D341Med (cell line): ENCODE measurements around the gene PNPLA6.

ENCODE experiments used
- DNase-seq: peaks from one replicate; pipeline ENCODE4 v3.0.0; 2012; ENCODE audit warnings: low spot score

Gene PNPLA6

DNA sequence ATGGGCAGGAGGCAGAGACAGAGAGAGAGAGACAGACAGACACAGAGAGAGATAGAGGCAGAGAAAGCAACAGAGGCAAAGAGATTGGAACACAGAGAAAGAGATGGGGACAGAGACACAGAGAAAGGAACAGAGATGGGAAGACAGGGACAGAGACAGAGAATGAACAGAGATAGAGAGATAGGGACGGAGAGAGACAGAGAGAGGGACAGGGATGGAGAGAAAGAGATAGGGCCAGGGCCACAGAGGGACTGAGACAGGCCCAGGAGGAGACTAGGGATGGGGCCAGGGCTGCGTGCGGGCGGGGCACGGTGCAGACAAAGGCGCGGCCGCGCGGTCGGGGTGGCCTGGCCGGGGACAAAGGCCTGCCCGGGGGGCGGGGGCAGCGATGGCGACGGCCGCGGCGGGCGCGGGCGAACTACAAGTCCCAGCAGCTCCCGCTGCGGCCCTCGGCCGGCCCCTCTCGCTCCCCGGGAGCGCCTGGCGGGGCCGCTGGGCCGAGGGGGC is 19.8 kb upstream of the PNPLA6 start, which contains the start of gene ZNF358:
ZNF358 (plus strand) TSS at position 459 of the 507 bp plus-strand sequence. CDS start 3,140 bp downstream, outside the sequence.
- peak; percentile 94 for DNase-seq

DNA sequence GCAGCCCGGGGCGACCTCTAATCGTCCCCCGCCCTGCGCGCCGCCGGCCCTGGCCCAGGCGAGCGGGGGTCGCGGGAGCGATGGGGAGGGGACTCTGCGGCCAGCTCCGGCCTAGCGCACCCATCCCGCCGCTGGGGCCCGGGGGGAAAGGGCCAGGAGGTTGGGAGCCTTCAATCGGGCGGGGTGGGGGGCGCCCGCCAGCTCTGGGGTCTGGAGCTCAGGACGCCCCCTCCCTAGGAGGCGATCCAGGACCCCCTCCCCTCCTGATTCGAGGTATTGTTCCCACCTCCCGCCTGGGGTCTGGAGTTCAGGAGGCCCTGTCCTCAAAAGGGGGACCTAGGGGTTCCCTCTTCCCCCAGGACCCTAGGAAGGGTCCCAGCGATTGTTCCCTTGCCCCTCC is 19.2 kb upstream of the PNPLA6 start:
- DNase-seq, result no peak

DNA sequence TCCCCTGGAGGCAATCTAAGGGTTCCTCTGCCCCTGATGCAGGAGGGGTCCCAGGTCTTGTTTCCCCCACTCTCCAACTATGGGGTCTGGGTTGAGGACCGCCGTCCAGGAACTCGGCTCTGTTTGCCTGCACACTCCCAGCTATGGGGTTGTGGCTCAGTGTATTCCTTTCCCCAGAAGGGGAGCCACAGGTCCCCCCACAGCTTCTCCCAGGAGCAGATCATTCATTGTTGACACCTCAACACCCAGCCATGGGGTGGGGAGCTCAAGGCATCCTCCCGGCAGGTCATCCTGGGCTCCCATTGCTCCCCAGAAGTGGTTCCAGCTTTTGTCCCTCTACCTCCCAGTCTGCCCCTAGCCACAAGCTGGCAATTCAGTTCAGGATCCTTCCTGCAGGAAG is 18.6 kb upstream of the PNPLA6 start:
- DNase-seq, result no peak

DNA sequence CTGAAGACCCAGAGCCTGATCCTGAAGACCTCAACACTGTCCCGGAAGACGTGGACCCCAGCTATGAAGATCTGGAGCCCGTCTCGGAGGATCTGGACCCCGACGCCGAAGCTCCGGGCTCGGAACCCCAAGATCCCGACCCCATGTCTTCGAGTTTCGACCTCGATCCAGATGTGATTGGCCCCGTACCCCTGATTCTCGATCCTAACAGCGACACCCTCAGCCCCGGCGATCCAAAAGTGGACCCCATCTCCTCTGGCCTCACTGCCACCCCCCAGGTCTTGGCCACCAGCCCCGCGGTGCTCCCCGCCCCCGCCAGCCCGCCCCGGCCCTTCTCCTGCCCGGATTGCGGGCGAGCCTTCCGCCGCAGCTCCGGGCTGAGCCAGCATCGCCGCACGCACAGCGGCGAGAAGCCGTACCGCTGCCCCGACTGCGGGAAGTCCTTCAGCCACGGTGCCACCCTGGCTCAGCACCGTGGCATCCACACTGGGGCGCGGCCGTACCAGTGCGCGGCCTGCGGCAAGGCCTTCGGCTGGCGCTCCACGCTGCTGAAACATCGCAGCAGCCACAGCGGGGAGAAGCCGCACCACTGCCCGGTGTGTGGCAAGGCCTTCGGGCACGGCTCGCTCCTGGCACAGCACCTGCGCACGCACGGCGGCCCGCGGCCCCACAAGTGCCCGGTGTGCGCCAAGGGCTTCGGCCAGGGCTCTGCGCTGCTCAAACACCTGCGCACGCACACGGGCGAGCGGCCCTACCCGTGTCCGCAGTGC is 16.0 kb upstream of the PNPLA6 start:
- no peak for DNase-seq

DNA sequence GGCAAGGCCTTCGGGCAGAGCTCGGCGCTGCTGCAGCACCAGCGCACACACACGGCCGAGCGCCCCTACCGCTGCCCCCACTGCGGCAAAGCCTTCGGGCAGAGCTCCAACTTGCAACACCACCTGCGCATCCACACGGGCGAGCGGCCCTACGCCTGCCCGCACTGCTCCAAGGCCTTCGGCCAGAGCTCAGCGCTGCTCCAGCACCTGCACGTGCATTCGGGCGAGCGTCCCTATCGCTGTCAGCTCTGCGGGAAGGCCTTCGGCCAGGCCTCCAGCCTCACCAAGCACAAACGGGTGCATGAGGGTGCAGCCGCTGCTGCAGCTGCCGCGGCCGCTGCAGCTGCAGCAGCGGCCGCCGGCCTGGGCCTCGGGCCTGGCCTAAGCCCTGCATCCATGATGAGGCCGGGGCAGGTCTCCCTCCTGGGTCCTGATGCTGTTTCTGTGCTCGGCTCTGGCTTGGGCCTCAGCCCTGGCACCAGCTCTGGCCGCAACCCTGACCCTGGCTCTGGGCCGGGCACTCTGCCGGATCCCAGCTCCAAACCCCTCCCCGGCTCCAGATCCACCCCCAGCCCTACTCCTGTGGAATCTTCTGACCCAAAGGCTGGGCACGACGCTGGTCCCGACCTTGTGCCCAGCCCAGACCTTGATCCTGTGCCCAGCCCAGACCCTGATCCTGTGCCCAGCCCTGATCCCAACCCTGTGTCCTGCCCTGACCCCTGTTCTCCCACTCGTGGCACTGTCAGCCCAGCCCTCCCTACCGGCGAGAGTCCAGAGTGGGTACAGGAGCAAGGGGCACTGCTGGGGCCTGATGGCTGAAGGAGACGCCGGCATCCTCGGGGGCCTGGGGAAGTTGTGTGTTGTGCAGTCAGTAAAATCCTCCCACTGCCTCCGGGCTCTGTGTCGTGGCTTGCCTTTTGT is 15.1 kb upstream of the PNPLA6 start:
- DNase-seq, result no peak

DNA sequence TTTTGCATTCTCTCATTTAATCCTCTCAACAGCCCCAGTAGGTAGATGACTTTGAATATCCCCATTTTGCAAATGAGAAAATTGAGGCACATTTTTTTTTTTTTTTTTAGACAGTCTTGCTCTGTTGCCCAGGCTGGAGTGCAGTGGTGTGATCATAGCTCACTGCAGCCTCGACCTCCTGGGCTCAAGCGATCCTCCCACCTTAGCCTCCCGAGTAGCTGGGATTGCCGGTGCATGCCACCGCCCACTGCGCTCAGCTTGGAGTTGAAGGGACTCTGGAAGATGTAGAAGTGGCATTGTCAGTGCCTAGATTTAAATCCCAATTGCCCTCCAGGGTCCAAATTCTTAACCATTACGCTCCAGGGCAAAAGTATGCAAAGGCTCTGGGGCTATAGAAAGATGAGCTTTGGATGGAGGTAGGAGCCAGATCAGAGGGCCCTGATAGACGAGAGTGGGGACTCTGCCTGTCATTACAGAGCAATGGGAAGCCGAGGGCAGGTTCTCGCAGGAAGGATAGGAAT is 13.9 kb upstream of the PNPLA6 start:
- DNase-seq, result no peak

DNA sequence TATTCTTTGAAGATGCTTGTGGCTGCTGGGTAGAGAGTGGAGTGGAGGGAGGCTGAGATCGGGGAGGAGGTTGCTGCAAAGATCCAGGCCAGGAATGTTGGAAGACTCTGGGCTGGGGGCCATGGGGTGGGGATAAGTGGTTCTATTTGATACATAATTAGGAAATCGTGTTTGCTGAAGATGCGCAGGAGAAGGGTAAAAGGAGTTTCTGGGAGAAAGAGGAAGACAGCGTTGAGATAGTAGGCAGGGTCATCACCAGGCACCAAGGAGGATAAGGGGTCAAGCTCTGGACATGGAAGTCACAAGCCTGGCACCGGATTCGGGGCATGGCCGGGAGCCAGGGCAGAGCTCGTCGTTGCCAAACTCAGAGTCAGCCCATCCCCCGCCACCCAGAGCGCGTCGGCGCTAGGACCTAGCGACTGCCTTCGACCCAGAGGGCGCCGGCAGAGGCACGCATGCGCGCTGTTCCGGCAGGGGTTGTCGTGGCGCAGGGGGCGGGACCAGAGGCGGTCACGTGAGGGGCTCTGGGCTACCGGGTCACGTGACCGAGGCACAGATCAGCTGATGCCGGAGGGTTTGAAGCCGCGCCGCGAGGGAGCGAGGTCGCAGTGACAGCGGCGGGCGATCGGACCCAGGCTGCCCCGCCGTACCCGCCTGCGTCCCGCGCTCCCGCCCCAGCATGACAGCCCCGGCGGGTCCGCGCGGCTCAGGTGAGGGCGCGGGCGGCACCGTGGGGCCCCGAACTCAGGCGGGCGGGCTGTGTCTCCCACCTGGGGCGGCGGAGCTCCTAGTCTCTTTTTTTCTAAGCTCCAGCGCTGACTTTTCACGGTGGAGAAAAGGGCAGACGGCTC is 13.2 kb upstream of the PNPLA6 start, which contains the start of gene MCOLN1:
MCOLN1 (plus strand) TSS at position 553 of the 851 bp plus-strand sequence; CDS start at position 680, 127 bp downstream.
- DNase-seq, result peak; percentile 100

DNA sequence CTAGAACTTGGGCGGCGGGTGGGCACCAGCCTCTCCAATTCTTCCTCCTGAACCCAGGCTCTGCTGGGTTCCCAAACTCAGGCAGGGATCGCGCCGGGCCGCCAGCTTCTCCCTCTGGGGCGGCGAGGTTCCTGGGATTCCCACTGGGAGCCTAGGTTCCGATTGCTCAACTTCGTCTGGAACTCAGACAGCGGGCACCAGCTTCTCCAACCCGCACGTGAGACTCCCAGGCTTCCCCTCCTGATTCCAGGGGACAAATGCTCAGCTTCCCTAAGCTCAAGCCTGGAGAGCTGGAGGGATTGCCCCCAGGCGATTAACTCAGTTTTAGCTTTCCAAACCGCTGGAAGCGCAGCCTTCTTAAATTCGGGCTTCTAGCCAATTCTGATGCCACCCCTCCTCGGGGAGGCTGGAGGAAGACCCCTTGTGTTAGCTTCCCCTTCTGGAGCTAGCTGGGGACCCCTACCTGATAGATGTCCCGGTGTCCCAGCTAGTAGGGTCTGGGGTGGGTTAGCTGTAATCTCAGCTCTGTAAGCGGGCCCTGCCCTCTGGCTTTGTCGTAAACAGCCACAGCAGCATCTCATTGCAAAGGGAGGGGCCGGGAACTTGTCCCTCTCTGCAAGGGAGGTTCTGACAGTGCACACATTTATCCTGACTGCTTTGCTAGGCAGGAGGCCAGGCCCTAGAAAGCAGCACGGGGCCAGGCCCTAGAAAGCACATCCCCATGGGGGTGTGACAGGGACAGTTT is 12.4 kb upstream of the PNPLA6 start:
- no peak for DNase-seq

DNA sequence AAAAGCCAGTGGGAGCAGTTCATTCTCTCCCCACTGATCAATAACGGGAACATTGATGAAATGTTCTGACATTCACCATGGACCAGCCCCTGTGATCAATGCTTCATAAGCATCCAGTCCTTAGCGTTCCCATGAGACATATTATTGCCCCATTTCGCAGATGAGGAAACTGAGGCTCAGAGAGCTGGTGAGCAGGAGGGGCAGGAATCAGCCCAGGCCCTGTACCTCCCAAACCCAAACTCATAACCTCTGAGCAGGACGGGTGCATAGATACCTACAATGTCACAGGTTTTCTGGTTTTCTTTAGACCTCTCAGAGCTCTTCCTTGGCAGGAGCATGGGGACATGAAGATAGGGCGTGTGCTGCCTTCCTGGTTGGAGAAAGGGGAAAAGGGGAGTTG is 11.0 kb upstream of the PNPLA6 start:
- DNase-seq, result no peak

DNA sequence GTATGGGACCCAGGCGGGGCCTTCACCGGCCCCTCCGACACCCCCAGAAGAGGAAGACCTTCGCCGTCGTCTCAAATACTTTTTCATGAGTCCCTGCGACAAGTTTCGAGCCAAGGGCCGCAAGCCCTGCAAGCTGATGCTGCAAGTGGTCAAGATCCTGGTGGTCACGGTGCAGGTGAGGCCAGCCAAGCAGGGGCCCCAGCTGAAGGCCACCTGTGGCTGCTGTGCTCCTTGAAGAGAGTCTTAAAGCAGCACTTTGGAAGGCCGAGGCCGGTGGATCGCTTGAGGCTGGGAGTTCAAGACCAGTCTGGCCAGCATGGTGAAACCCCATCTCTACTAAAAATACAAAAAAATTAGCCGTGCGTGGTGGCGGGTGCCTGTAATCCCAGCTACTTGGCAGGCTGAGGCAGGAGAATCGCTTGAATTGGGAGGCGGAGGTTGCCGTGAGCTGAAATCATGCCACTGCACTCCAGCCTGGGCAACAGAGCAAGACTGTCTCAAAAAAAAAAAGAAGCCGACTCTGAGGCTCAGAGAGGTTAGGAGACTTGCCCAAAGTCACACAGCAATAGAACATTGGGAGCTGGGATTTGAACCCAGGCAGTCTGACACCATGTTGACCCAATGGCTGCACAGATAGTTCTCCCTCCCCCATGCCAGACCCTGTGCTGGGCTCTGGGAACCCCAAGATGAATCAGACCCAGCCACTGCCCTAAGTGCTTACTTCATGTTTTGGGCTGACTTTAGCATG is 10.4 kb upstream of the PNPLA6 start:
- no peak for DNase-seq

DNA sequence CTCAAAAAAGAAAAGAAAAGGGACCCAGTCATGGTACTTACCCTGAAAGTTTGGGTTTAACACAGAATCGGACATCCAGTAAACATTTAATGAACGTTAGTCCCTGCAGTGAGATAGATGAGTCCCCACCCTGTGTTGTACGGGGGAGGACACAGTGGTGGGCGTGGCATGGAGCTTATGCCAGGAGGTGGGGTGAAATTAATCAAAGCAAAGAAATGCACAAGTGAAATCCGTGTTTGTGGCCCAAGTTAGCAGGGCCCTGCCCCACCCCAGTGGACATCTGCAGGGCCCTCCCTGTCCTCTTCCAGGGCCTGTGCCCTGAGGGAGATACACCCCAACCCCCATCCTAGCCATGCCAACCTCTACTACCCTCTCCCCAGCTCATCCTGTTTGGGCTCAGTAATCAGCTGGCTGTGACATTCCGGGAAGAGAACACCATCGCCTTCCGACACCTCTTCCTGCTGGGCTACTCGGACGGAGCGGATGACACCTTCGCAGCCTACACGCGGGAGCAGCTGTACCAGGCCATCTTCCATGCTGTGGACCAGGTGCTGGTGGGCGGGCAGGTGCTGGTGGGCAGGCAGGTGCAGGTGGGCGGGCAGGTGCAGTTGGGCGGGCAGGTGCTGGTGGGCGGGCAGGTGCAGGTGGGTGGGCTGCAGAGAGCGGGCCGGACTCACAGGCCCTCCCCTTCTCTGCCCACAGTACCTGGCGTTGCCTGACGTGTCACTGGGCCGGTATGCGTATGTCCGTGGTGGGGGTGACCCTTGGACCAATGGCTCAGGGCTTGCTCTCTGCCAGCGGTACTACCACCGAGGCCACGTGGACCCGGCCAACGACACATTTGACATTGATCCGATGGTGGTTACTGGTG is 9.2 kb upstream of the PNPLA6 start:
- DNase-seq, result no peak

DNA sequence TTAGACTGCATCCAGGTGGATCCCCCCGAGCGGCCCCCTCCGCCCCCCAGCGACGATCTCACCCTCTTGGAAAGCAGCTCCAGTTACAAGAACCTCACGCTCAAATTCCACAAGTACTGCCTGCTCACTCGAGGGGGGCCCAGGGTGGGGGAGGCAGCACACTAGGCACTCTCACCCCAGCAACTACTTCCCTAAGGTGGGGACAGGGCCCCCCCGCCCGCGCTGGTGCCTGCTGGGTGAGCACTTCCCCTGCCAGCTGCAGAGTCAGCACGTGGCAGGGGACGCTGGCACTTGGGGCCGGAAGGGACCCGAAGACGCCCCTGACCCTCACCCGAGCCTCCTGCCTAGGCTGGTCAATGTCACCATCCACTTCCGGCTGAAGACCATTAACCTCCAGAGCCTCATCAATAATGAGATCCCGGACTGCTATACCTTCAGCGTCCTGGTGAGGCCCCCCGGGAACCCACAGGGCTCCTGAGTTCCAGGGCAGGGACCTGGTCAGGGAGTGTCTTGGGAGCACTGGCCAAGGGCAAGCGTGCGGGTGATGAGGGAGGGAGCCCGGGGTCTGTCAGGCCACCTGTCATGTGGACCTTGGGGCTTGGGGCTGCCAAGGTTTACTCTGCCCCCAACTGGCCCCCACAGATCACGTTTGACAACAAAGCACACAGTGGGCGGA is 7.9 kb upstream of the PNPLA6 start:
- no peak for DNase-seq

DNA sequence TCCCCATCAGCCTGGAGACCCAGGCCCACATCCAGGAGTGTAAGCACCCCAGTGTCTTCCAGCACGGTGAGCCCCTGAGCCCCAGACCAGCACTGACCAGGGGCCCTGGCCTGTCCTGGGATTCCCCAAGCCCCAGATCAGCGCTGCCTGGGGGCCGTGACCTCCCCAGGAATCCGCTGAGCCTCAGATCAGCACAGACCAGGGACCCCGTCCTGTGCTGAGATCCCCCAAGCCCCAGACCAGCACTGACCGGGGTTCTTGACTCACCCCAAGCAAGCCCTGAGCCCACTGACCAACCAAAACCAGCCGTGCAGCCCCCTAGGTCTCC is 7.4 kb upstream of the PNPLA6 start:
- DNase-seq, result no peak

DNA sequence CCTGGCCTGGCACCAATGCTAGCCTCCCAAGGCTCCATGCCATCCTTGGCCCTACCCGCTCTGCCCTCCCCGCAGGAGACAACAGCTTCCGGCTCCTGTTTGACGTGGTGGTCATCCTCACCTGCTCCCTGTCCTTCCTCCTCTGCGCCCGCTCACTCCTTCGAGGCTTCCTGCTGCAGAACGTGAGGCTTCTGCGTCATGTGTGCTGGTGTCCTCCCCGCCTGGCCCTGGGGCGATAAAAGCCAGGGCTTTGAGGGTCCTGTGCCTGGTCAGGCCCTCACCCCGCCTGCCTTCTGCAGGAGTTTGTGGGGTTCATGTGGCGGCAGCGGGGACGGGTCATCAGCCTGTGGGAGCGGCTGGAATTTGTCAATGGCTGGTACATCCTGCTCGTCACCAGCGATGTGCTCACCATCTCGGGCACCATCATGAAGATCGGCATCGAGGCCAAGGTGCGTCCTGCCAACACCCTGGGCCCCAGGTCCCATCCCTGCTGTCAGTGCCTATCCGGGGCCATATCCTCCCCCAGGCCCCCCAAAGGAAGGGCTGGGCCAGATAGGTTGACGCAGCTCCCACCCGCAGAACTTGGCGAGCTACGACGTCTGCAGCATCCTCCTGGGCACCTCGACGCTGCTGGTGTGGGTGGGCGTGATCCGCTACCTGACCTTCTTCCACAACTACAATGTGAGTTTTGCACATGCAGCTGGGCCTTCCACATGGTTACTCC is 6.8 kb upstream of the PNPLA6 start:
- DNase-seq, result no peak

DNA sequence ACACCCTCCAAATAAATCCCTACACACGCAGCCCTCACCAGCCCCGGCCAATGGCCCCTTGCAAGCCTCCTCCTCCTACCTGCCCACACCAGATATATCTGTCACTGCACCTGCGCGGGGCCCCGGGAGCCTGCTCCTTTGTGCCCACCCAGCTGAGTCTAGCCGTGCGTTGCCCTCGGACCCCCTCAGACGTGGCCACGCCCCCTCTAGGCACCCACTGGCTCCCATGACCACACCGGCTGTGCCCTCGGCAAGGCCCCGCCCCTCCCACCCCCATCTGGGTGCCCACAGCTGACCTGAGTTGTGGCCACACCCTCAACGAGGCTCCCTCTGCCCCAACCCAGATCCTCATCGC is 6.3 kb upstream of the PNPLA6 start:
- DNase-seq, result no peak

DNA sequence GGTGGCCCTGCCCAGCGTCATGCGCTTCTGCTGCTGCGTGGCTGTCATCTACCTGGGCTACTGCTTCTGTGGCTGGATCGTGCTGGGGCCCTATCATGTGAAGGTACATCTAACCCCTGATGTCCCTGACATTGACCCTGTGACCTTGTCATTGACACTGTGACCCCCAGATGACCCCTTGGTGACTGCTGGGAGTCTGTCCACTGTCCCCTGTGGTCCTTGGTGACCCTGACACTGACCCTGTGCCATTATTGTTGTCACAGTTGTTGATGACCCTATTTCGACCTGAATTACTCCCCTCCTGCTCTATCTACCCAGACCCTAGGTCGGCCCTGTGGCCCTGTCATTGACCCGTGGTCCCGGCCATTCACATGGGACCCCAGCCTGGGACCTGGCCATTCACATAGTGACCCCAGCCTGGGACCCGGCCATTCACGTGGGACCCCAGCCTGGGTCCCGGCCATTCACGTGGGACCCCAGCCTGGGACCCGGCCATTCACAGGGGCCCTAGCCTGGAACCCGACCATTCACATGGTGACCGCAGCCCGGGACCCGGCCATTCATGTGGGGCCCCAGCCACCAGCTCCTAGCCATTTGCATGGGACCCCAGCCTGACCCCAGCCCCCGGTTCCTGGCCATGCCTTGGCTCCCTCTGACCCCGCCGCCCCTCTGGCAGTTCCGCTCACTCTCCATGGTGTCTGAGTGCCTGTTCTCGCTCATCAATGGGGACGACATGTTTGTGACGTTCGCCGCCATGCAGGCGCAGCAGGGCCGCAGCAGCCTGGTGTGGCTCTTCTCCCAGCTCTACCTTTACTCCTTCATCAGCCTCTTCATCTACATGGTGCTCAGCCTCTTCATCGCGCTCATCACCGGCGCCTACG is 5.7 kb upstream of the PNPLA6 start:
- DNase-seq, result no peak

DNA sequence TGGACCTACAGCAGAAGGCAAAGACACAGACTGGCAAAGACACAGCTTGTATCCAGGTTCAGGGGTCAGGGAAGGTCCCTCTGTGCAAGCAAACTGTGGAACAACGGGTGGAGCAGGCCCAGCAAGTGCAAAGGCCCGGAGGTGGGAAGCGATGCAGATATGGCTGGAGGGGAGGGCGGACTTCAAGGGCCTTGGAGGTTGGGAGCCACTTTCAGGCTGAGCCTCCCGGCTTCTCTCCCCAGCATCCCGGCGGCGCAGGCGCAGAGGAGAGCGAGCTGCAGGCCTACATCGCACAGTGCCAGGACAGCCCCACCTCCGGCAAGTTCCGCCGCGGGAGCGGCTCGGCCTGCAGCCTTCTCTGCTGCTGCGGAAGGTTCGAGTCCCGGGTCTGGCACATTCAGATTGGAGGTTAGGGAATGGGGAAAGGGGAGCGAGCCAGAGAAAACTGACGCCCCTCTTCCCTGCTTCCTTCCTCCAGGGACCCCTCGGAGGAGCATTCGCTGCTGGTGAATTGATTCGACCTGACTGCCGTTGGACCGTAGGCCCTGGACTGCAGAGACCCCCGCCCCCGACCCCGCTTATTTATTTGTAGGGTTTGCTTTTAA is 2.1 kb upstream of the PNPLA6 start:
- no peak for DNase-seq
